PFSK-1 (cell line): ENCODE measurements around the gene PPP1R18.

Experiments
- FOXP2 ChIP-seq: optimal IDR thresholded peaks from 2 replicates; pipeline ENCODE3; 2011; ENCODE audit warnings: borderline replicate concordance, control low read depth, inconsistent platforms; ENCODE audit not compliant: insufficient read depth; ENCODE audit errors: extremely low read length, extremely low read depth
- POLR2AphosphoS5 ChIP-seq: IDR thresholded peaks from 2 replicates; pipeline ENCODE4 v1.6.1; 2012; ENCODE audit warnings: low read depth, mild to moderate bottlenecking, control low read depth, low read length, moderate library complexity
- SIN3A ChIP-seq: IDR thresholded peaks from 2 replicates; pipeline ENCODE4 v1.6.1; 2012; ENCODE audit warnings: mild to moderate bottlenecking, low read length, moderate library complexity, borderline replicate concordance; ENCODE audit not compliant: insufficient read depth
- TAF1 ChIP-seq: IDR thresholded peaks from 2 replicates; pipeline ENCODE4 v1.6.1; 2012; ENCODE audit warnings: low read length, control low read depth, borderline replicate concordance; ENCODE audit not compliant: insufficient read depth
- TF ChIP-seq, protein P1 (sequence below), 2 experiments: IDR thresholded peaks; 2 replicates each; pipeline versions ENCODE4 v1.6.1 to v1.8.0; 2011 to 2012; ENCODE audit warnings: low read depth in 2 of 2, low read length in 2 of 2, control low read depth in 1 of 2, inconsistent platforms in 1 of 2, mild to moderate bottlenecking in 1 of 2, moderate library complexity in 1 of 2; ENCODE audit not compliant: insufficient read depth in 1 of 2

DNA sequence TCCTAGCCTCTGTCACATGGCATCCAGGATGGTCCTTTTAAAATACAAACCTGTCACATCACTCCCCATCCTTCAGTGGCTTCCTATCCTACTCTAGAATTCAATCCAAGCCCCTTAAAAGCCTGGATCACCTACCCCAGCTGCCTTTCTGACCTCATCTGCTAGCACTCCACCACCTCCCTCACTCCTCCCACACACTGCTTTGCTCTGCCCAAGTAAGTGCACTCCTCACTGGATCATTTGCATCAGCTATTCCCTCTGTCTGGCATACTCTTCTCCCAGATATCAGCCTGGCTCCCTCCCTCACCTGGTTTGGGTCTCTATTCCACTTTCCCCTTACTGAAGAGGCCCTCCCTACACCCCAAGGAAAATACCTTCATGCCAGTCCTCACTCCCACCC, 29.0 kb downstream of the PPP1R18 start:
- TF ChIP-seq, protein P1, sequence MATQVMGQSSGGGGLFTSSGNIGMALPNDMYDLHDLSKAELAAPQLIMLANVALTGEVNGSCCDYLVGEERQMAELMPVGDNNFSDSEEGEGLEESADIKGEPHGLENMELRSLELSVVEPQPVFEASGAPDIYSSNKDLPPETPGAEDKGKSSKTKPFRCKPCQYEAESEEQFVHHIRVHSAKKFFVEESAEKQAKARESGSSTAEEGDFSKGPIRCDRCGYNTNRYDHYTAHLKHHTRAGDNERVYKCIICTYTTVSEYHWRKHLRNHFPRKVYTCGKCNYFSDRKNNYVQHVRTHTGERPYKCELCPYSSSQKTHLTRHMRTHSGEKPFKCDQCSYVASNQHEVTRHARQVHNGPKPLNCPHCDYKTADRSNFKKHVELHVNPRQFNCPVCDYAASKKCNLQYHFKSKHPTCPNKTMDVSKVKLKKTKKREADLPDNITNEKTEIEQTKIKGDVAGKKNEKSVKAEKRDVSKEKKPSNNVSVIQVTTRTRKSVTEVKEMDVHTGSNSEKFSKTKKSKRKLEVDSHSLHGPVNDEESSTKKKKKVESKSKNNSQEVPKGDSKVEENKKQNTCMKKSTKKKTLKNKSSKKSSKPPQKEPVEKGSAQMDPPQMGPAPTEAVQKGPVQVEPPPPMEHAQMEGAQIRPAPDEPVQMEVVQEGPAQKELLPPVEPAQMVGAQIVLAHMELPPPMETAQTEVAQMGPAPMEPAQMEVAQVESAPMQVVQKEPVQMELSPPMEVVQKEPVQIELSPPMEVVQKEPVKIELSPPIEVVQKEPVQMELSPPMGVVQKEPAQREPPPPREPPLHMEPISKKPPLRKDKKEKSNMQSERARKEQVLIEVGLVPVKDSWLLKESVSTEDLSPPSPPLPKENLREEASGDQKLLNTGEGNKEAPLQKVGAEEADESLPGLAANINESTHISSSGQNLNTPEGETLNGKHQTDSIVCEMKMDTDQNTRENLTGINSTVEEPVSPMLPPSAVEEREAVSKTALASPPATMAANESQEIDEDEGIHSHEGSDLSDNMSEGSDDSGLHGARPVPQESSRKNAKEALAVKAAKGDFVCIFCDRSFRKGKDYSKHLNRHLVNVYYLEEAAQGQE (IDR thresholded peaks at IDR 0.05; ENCODE audit: insufficient read depth in 1 of 2, low read depth in 2 of 2, low read length in 2 of 2) = no peak
- TF ChIP-seq POLR2AphosphoS5 = no peak
- no peak for TF ChIP-seq TAF1
- no peak for TF ChIP-seq SIN3A
- no peak for TF ChIP-seq FOXP2
